Activated CD4-positive, alpha-beta T cell treated with anti-CD3 and anti-CD28 coated beads, Interleukin-2, amount 50 U/mL, for 16 hours (primary cell): ENCODE data around the gene SMO.
"Not testable (repeated sequence)": the region's sequence is repeated elsewhere in the genome, so short reads cannot be mapped to it uniquely, and the experiment has no call there.

Experiments used
- DNase-seq: peaks from one replicate; pipeline ENCODE4 v3.0.0-alpha.2; 2020

SMO gene

GRCh38 chr7:129209067-129209926 lies 20.9 kb downstream of the SMO start:
- no peak for DNase-seq

DNA sequence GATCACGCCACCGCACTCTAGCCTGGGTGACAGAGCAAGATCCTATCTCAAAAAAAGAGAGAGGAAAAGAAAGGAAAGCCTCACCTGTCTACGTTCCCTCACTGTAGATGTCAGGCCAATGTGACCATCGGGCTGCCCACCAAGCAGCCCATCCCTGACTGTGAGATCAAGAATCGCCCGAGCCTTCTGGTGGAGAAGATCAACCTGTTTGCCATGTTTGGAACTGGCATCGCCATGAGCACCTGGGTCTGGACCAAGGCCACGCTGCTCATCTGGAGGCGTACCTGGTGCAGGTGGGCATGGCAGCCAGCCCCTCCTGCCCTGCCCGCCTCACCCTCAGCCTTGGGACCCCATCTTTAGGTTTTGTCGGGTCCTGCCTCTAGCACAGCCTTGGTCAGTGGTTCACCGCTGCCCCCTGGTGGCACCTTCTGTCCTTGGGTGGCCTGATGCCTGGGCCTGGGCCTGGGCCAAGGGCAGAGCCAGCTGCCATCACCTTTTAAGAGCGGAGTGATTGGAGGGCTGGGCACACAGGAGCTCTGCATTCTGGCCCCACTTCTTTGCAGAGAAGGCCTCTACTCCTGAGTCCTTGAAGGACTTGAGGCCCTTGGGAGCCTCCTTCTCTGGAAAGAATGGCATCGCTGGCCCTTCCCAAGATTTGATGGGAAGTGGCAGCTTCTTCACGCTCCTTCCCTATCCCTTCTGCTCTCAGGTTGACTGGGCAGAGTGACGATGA lies 22.0 kb downstream of the SMO start:
- peak; percentile 73 for DNase-seq

- DNase-seq, result no peak
Observed at GRCh38 chr7:129210989-129211312, 22.5 kb downstream of the SMO start.

DNA sequence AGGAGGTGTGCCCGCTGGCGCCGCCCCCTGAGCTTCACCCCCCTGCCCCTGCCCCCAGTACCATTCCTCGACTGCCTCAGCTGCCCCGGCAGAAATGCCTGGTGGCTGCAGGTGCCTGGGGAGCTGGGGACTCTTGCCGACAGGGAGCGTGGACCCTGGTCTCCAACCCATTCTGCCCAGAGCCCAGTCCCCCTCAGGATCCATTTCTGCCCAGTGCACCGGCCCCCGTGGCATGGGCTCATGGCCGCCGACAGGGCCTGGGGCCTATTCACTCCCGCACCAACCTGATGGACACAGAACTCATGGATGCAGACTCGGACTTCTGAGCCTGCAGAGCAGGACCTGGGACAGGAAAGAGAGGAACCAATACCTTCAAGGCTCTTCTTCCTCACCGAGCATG lies 23.7 kb downstream of the SMO start:
- DNase-seq, result no peak

DNA sequence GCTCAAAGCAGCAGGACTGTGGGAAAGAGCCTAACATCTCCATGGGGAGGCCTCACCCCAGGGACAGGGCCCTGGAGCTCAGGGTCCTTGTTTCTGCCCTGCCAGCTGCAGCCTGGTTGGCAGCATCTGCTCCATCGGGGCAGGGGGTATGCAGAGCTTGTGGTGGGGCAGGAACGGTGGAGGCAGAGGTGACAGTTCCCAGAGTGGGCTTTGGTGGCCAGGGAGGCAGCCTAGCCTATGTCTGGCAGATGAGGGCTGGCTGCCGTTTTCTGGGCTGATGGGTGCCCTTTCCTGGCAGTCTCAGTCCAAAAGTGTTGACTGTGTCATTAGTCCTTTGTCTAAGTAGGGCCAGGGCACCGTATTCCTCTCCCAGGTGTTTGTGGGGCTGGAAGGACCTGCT lies 24.2 kb downstream of the SMO start:
- DNase-seq, result no peak

DNA sequence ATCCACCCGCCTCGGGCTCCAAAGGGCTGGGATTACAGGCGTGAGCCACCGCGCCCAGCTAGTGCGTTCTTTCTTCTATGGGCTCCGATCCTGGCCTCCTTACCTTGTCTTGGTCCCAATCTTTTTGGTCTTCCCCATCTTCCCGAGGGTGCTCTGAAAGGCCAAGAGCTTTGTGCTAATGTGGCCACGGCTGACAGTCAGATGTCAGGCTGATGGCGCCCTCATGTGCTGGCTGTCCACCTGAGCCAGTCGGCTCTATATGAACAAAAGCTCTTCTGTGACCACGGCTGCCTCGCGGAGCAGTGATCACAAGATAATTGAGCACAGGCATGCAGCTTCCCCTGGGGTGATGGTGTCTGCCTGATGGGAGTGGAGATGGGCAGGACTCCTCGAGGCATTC lies 25.4 kb downstream of the SMO start:
- peak; percentile 13 for DNase-seq

GRCh38 chr7:129215691-129216090 lies 27.3 kb downstream of the SMO start:
- not testable (repeated sequence) for DNase-seq

GRCh38 chr7:129216101-129216715 lies 27.8 kb downstream of the SMO start:
- DNase-seq, result not testable (repeated sequence)

- not testable (repeated sequence) for DNase-seq
Observed at GRCh38 chr7:129216821-129217416, 28.5 kb downstream of the SMO start.

- DNase-seq, result peak; percentile 79
Observed at GRCh38 chr7:129218514-129219062, 30.2 kb downstream of the SMO start.

DNA sequence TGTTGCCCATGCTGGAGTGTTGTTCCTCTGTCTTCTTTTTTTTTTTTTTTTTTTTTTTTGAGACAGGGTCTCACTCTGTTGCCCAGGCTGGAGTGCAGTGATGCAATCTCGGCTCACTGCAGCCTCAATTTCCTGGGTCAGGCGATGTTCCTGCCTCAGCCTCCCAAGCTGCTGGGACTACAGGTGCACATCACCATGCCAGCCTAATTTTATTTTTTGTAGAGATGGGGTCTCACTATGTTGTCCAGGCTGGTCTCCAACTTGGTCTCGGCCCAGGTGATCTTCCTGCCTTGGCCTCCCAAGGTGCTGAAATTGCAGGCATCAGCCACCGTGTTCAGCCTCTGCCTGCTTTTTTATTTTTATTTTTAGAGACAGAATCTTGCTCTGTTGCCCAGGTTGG lies 30.7 kb downstream of the SMO start:
- not testable (repeated sequence) for DNase-seq

GRCh38 chr7:129222064-129222463 lies 33.6 kb downstream of the SMO start:
- no peak for DNase-seq

DNA sequence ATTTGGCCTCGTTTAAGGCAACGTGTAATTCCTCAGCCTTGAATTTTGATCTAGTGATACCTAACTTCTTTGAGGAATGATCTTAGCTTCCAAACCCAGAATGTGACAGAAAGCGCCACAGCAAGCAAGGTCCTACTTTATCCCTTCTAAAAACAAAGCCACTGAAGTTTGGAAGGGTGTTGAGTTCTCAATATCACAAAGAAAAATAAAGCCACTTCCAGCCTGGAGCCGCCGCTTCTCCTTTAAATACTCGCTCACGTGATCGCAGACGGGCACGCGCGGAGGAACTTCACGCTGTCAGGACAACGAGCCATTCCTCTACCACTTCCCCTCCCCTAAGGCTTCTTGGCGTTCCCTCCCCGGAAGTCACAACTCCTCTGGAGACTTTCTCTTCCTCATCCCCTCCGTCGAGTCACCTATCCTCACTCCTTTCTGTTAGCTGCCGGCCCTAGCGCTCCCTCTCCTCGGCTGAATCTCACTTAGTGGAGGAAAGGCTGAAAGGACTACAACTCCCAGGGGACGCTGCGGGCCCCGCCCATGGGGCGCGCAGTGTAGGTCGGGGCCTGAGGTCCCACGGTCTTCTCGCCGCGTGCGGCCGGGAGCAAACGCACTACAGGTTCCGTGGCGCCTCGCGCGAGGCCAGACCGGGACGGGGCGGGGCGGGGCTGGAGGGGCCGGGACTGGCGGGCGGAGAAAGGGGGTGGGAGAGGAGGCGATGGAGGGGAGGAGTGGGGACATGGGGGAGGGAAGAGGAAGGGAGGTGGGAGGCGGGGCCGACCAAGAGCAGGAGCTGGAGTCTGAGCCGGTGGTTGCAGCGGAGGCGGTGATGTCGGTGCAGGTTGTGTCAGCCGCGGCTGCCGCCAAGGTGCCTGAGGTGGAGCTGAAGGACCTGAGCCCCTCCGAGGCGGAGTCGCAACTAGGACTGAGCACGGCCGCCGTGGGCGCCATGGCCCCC lies 36.1 kb downstream of the SMO start, which contains the start of gene AHCYL2:
Gene AHCYL2 (plus strand): TSS at position 780 of the 955 bp plus-strand sequence.
- DNase-seq, result peak; percentile 98

- DNase-seq, result peak; percentile 51
Observed at GRCh38 chr7:129225206-129225930, 36.9 kb downstream of the SMO start.

DNA sequence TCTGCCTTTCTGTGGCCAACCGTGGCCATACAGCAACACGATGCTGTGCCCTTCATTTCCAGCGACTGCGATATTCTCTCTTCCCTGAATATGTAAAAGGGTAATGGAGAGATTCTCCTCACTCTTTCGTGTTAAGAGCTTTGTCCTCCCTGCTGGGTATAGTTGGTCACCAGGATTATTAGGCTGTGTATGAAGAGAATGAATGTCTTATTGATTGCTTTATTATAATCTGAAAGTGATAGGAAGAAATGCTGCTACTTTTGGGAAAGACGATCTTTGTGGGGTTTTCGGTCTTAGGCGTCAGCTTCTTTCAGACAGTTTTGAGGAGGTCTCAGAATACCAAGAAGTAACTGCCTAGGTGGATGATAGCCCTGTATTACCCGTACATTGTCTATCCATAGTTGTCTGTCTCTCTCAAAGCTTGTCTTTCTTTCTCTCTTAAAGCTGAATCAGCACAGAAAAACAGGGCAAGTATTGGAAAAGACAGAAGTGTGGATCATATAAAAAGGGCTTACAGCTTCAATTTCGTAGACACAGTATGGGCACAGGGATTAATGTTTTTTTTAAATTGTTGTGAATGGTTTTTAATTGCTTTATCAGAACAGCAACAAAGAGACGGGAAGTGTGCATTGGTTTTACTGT lies 37.6 kb downstream of the SMO start:
- no peak for DNase-seq

- no peak for DNase-seq
Observed at GRCh38 chr7:129227646-129228578, 39.5 kb downstream of the SMO start.

DNA sequence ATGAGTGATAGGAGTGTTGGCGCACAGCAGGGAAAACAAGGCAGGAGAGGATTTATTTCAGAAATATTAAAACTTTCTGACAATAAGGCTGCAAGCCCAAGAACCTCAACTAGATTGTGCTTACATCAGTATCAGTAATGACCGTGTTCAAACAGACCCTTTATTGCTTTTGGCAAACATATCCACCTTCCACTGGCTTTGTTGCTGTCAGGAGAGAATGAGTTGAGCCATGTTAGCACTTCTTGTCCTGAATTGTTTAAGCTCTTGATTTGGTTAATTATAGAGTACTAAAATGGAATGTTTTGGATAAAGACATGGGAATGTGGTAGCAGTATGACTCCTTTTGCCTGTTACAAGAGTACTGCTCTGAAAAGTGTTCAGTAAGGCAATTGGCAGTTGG lies 40.2 kb downstream of the SMO start:
- no peak for DNase-seq

DNA sequence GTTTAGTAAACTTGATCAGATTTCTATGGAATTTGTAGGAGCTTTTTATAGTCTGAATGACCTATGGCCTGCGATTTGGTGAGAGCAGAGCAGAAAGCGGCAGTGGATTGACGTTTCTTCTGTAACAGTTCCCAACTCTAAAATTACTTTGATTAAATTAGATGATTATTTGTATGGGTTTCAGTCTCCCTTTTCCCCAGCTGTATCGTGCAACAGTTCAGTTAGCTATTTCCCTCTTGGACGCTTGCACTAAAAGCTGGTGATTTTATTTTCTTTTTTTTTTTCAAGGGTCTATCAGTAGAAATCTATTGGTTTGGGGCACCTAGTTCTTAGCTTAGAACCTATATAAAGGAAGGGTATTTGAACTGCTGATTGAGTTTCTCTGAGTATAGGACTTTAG lies 43.2 kb downstream of the SMO start:
- DNase-seq, result no peak

DNA sequence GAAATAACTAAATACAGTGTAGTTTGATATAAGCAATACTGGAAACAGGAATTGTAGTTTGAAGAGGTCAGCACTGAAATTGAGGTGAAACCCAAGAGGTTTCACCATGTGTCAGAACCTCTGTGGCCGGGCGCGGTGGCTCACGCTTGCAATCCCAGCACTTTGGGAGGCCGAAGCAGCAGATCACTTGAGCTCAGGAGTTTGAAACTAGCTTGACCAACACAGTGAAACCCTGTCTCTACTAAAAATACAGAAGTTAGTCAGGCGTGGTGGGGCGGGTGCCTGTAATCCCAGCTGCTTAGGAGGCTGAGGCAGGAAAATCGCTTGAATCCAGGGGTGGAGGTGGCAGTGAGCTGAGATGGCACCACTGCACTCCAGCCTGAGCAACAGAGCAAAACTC lies 50.1 kb downstream of the SMO start:
- no peak for DNase-seq
